ENCODE measurements around the gene ITPRID1.

DNA sequence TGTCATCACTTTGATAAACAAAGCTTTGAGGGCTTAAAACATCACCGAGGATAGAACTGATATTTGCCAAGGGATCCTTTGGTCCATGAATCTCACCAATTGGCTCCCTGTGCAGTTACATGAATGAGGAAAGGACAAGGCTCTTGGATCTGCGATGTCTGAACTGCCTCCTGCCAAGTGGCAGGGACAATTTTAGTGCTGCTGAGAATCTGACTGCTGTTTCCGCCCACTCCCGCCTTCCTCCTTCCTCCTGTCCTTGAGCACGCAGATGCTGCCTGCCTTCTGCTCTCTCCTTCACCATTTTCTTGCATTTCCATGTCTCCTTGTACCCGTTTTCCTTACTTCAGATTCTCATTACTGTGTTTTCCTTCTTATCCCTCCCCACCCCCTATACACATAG lies 26.8 kb upstream of the ITPRID1 start:
- no peak for TF ChIP-seq ZNF292 (tag by site-specific recombination; IDR thresholded peaks at IDR 0.05; ENCODE audit: borderline replicate concordance, low read depth)
- TF ChIP-seq PRDM1 (tag by site-specific recombination; IDR thresholded peaks at IDR 0.05) = no peak
- TF ChIP-seq CTCF (tag by site-specific recombination; IDR thresholded peaks at IDR 0.05) = no peak
- no peak for TF ChIP-seq ZBTB7A (tag by site-specific recombination; IDR thresholded peaks at IDR 0.05; ENCODE audit: low read depth)
- TF ChIP-seq ZNF274 (IDR thresholded peaks at IDR 0.05; ENCODE audit: low read length) = no peak
- no peak for TF ChIP-seq ZNF274 (tag by site-specific recombination; IDR thresholded peaks at IDR 0.05; ENCODE audit: borderline replicate concordance)
- no peak for TF ChIP-seq ZNF433 (tag by site-specific recombination; IDR thresholded peaks at IDR 0.05; ENCODE audit: low read depth)
- TF ChIP-seq SCRT2 (tag by site-specific recombination; IDR thresholded peaks at IDR 0.05) = no peak
- TF ChIP-seq IKZF3 (tag by site-specific recombination; IDR thresholded peaks at IDR 0.05) = no peak
- TF ChIP-seq PRDM4 (tag by site-specific recombination; IDR thresholded peaks at IDR 0.05) = no peak

Data from HEK293 (cell line).